ENCODE results near the gene XPO6. TPM values are rescaled to one million over a fixed set of nuclear protein-coding genes. Genes with fewer than 3 reads are reported as not detected.
A peak's percentile ranks its signal among the peaks of the same experiment; 100 is the strongest.

The XPO6 gene
- total RNA-seq, 1 experiment from 2014 or later, result 106 TPM

DNA sequence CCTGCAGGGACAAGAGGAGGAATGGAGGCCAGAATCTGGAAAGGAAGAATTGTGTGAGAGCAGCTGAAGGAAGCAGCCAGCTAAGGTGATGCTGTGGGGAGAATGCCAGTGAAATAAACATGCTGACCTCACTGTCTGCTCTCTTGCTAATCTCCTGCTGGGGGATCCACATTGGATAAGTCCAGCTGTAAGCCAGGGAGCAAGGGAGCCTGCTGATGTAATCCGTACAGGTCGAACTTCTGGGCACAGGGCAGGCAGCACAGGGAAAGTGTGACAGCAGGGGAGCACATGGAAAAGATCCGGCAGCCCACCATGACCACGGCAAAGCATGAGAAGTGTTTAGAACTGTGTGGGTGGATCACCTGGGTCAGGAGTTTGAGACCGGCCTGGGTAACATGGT, 7.5 kb upstream of the XPO6 start:
- no peaks in the 10 kb centered on the region for H3K9me3 ChIP-seq (ENCODE audit: low read length)
- H3K4me3 ChIP-seq (ENCODE audit: low read length), result no peak overlapping the region
- no TSS peak for BruUV-seq (replicated peaks)
- no peak overlapping the region for H3K9ac ChIP-seq (ENCODE audit: low read length)
- intact Hi-C loops (cut with micrococcal nuclease), result no loop called here
- no peaks in the 10 kb centered on the region for H3K79me2 ChIP-seq (ENCODE audit: low read length)
- no peak overlapping the region for H3K27ac ChIP-seq (ENCODE audit: low read length)
- H3F3A ChIP-seq (ENCODE audit: low read length, unreplicated experiment), result no peaks in the 10 kb centered on the region
- H3K4me1 ChIP-seq (ENCODE audit: insufficient read depth, low read length), result no peaks in the 10 kb centered on the region
- ATAC-seq, result no peak
- H2AFZ ChIP-seq (ENCODE audit: low read length), result no peak overlapping the region
- no peaks in the 10 kb centered on the region for H4K20me1 ChIP-seq (ENCODE audit: low read length)
- no peak for DNase-seq
- TF ChIP-seq EZH2 (IDR thresholded peaks at IDR 0.05; ENCODE audit: low read length, unreplicated experiment) (no peak), EZH2phosphoT487 (IDR thresholded peaks at IDR 0.05; ENCODE audit: borderline replicate concordance, low read length) (no peak)
- TF ChIP-seq, protein P1, sequence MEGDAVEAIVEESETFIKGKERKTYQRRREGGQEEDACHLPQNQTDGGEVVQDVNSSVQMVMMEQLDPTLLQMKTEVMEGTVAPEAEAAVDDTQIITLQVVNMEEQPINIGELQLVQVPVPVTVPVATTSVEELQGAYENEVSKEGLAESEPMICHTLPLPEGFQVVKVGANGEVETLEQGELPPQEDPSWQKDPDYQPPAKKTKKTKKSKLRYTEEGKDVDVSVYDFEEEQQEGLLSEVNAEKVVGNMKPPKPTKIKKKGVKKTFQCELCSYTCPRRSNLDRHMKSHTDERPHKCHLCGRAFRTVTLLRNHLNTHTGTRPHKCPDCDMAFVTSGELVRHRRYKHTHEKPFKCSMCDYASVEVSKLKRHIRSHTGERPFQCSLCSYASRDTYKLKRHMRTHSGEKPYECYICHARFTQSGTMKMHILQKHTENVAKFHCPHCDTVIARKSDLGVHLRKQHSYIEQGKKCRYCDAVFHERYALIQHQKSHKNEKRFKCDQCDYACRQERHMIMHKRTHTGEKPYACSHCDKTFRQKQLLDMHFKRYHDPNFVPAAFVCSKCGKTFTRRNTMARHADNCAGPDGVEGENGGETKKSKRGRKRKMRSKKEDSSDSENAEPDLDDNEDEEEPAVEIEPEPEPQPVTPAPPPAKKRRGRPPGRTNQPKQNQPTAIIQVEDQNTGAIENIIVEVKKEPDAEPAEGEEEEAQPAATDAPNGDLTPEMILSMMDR (conservative IDR thresholded peaks at IDR 0.05; ENCODE audit: low read depth, low read length), result no peak
- ChIA-PET POLR2A (ENCODE audit: unreplicated experiment) (no interaction called here), CTCF (no interaction called here)
- H3K4me2 ChIP-seq (ENCODE audit: low read length), result no peak overlapping the region
- no peaks in the 10 kb centered on the region for H3K36me3 ChIP-seq (ENCODE audit: low read depth, low read length)
- H3K9me2 ChIP-seq (replicated peaks; ENCODE audit: low read length), result no peaks in the 10 kb centered on the region
- no peaks in the 10 kb centered on the region for H3K27me3 ChIP-seq (ENCODE audit: low read length)

DNA sequence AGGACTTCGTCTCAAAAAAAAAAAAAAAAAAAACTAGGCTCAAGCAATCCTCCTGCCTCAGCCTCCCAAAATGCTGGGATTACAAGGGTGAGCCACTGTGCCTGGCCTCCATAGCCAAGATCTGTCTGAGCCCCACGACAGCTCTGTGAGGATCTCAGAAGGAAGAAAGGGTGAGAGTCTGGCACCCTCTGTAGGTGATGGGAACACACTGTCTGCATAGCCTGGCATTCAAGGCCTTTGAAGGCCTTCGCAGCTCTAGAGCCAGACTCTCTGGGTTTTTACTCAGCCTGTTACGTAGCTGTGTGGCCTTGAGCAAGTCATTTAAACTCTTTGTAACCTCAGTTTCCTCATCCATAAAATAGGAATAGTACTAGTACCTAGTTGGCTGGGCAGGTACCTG, 6.3 kb upstream of the XPO6 start:
- Histone ChIP-seq H3K27me3 (ENCODE audit: low read length) (no peaks in the 10 kb centered on the region), H3K9me3 (ENCODE audit: low read length) (no peaks in the 10 kb centered on the region), H3K9ac (ENCODE audit: low read length) (no peak overlapping the region), H4K20me1 (ENCODE audit: low read length) (no peaks in the 10 kb centered on the region), H2AFZ (ENCODE audit: low read length) (no peak overlapping the region), H3K79me2 (ENCODE audit: low read length) (no peaks in the 10 kb centered on the region), H3K4me1 (ENCODE audit: insufficient read depth, low read length) (no peaks in the 10 kb centered on the region), H3K9me2 (replicated peaks; ENCODE audit: low read length) (no peaks in the 10 kb centered on the region), H3K27ac (ENCODE audit: low read length) (no peak overlapping the region), H3F3A (ENCODE audit: low read length, unreplicated experiment) (no peaks in the 10 kb centered on the region), H3K4me3 (ENCODE audit: low read length) (no peak overlapping the region), H3K36me3 (ENCODE audit: low read depth, low read length) (no peaks in the 10 kb centered on the region), H3K4me2 (ENCODE audit: low read length) (no peak overlapping the region)
- ATAC-seq (peak; percentile 78), DNase-seq (peak; percentile 36)
- intact Hi-C loops (cut with micrococcal nuclease), result no loop called here
- TF ChIP-seq EZH2phosphoT487 (IDR thresholded peaks at IDR 0.05; ENCODE audit: borderline replicate concordance, low read length) (no peak), EZH2 (IDR thresholded peaks at IDR 0.05; ENCODE audit: low read length, unreplicated experiment) (no peak)
- TF ChIP-seq, protein P1 (conservative IDR thresholded peaks at IDR 0.05; ENCODE audit: low read depth, low read length), result peak; percentile 43
- POLR2A ChIA-PET (ENCODE audit: unreplicated experiment), result no interaction called here
- BruUV-seq (replicated peaks), result no TSS peak
- CTCF ChIA-PET, result no interaction called here

DNA sequence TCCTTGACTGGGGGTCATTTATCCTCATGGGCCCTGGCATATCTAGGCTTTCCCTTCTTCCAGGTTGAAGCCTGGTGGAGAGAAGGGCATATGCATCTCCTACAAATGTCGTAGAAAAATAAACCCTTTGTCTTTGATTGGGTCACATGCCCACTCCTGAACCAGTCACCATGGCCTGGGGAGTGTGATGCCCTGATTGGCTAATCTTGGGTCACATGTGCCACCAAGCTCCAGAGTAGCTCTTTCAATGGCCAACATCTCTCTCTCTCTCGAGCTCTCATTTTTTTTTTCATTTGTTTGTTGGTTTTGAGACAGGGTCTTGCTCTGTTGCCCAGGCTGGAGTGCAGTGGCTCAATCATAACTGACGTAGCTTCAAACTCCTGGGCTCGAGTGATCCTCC, 5.6 kb upstream of the XPO6 start:
- no peak for DNase-seq
- no peak for ATAC-seq
- intact Hi-C loops (cut with micrococcal nuclease), result no loop called here

More for the DNA sequence above, 5.6 kb upstream of the XPO6 start:
- POLR2A ChIA-PET (ENCODE audit: unreplicated experiment), result no interaction called here
- Histone ChIP-seq H2AFZ (ENCODE audit: low read length) (no peak overlapping the region), H3K27me3 (ENCODE audit: low read length) (no peaks in the 10 kb centered on the region), H3K27ac (ENCODE audit: low read length) (no peak overlapping the region), H4K20me1 (ENCODE audit: low read length) (no peaks in the 10 kb centered on the region), H3K79me2 (ENCODE audit: low read length) (no peaks in the 10 kb centered on the region), H3K36me3 (ENCODE audit: low read depth, low read length) (no peaks in the 10 kb centered on the region), H3F3A (ENCODE audit: low read length, unreplicated experiment) (no peaks in the 10 kb centered on the region), H3K9me3 (ENCODE audit: low read length) (no peaks in the 10 kb centered on the region), H3K4me3 (ENCODE audit: low read length) (no peak overlapping the region), H3K4me2 (ENCODE audit: low read length) (no peak overlapping the region), H3K9ac (ENCODE audit: low read length) (no peak overlapping the region), H3K4me1 (ENCODE audit: insufficient read depth, low read length) (peaks cover 4% of the 10 kb centered on the region; the same call in 1 of the 2 replicates), H3K9me2 (replicated peaks; ENCODE audit: low read length) (no peaks in the 10 kb centered on the region)
- no peak for TF ChIP-seq EZH2phosphoT487 (IDR thresholded peaks at IDR 0.05; ENCODE audit: borderline replicate concordance, low read length)
- TF ChIP-seq EZH2 (IDR thresholded peaks at IDR 0.05; ENCODE audit: low read length, unreplicated experiment), result no peak
- TF ChIP-seq, protein P1 (conservative IDR thresholded peaks at IDR 0.05; ENCODE audit: low read depth, low read length), result no peak
- BruUV-seq (replicated peaks), result no TSS peak
- CTCF ChIA-PET, result interaction anchor here (0.6 kb wide), 1 partner anchor 40 kb away, joined by 3 read pairs; no protein-coding TSS in a partner anchor

Measured in PC-3 (cell line).